Glomerular visceral epithelial cell (primary cell): ENCODE data around the gene ZIC3.

Experiments used
- DNase-seq: peaks from one replicate; pipeline ENCODE4 v3.0.0-alpha.2; 2016; ENCODE audit errors: extremely low spot score

Gene ZIC3

GRCh38 chrX:137574102-137574783 lies 8.3 kb downstream of the ZIC3 start:
- DNase-seq = no peak

- no peak for DNase-seq
Measured at GRCh38 chrX:137574784-137575293, 8.9 kb downstream of the ZIC3 start.

GRCh38 chrX:137575596-137576255 lies 9.8 kb downstream of the ZIC3 start:
- DNase-seq = no peak

- no peak for DNase-seq
Measured at GRCh38 chrX:137587151-137587550, 21.2 kb downstream of the ZIC3 start.

GRCh38 chrX:137600769-137601168 lies 34.8 kb downstream of the ZIC3 start:
- DNase-seq = no peak
